ENCODE results near the gene PCDH11Y.
"Not testable (repeated sequence)": the region's sequence is repeated elsewhere in the genome, so short reads cannot be mapped to it uniquely, and the experiment has no call there.

- not testable (repeated sequence) for TF ChIP-seq ATF3 (CRISPR knock-in tag; conservative IDR thresholded peaks at IDR 0.05); HMGXB4 (CRISPR knock-in tag; IDR thresholded peaks at IDR 0.05); CTCF (IDR thresholded peaks at IDR 0.05); JUN (CRISPR knock-in tag; IDR thresholded peaks at IDR 0.05); ZNF416 (CRISPR knock-in tag; IDR thresholded peaks at IDR 0.05); USF2 (CRISPR knock-in tag; IDR thresholded peaks at IDR 0.05); FOXP4 (CRISPR knock-in tag; IDR thresholded peaks at IDR 0.05); CBFB (CRISPR knock-in tag; IDR thresholded peaks at IDR 0.05; ENCODE audit: low read depth); NR3C1 (CRISPR knock-in tag; conservative IDR thresholded peaks at IDR 0.05; ENCODE audit: low read depth); MLX (CRISPR knock-in tag; IDR thresholded peaks at IDR 0.05); CREB1 (CRISPR knock-in tag; IDR thresholded peaks at IDR 0.05); ATF2 (CRISPR knock-in tag; IDR thresholded peaks at IDR 0.05; ENCODE audit: borderline replicate concordance, low read depth); IRF1 (CRISPR knock-in tag; IDR thresholded peaks at IDR 0.05); ARID4B (CRISPR knock-in tag; IDR thresholded peaks at IDR 0.05; ENCODE audit: borderline replicate concordance)
These were observed 708.6 kb downstream of the PCDH11Y start for GRCh38 chrY:5708727-5709126.
